HepG2 (cell line): ENCODE data around the gene ARMC3. TPM values are rescaled to one million over a fixed set of nuclear protein-coding genes. Genes with fewer than 3 reads are reported as not detected.

Source experiments
- ATAC-seq: fragments of 200-7000 bp; cut with Tn5 transposase; 3 replicates; pipeline ENCODE4 v1.9.1; 2020; ENCODE audit warnings: mild to moderate bottlenecking, moderate library complexity
- BruUV-seq: library from RNA; stranded (reverse); fragments of 400-500 nt; replicated peaks from 2 replicates; lab custom pipeline; 2021; lab: Mats Ljungman, UMichigan
- CTCF ChIA-PET: fragments of 300-600 bp; formaldehyde crosslinking; extraction: SDS; loops from one replicate; lab custom pipeline; 2021; ENCODE audit warnings: low total read pairs, inconsistent platforms, low intra/inter-chr PET ratio; lab: Yijun Ruan, JAX
- POLR2A ChIA-PET: fragments of 350-600 bp; sonication (Branson Sonifier 250); formaldehyde crosslinking; loops from one replicate; lab custom pipeline; 2020; ENCODE audit warnings: antibody characterized with exemption, inconsistent platforms; lab: Yijun Ruan, JAX
- DNase-seq: peaks from one replicate; pipeline ENCODE4 v3.0.0-alpha.2; 2015; ENCODE audit warnings: low spot score
- FAIRE-seq: peaks from 3 replicates; lab custom pipeline; 2011; peaks lifted over from hg19 to GRCh38; lab: Jason Lieb, UNC
- H2AFZ ChIP-seq: one replicate; pipeline ENCODE4 v1.6.1; 2011; ENCODE audit warnings: low read length, inconsistent platforms
- H3K27ac ChIP-seq: fragments of 300-600 bp; 3 replicates; pipeline ENCODE4 v1.8.0; 2011; ENCODE audit warnings: mixed run types, mild to moderate bottlenecking, mixed read lengths, low read length, inconsistent platforms; ENCODE audit not compliant: insufficient read depth; ENCODE audit errors: extremely low read length
- H3K27me3 ChIP-seq, 2 experiments: fragments of 200-600 bp in 1 of 2; 2 replicates in 1 of 2; 3 replicates in 1 of 2; pipeline versions ENCODE4 v1.6.0 to v1.8.0; 2011; ENCODE audit warnings: low read length in 2 of 2, mild to moderate bottlenecking in 2 of 2, moderate library complexity in 2 of 2, inconsistent platforms in 1 of 2; ENCODE audit not compliant: insufficient read depth in 2 of 2, control insufficient read depth in 1 of 2
- H3K36me3 ChIP-seq, 2 experiments: fragments of 200-600 bp in 1 of 2; replicated peaks in 1 of 2; 2 replicates in 1 of 2; 3 replicates in 1 of 2; pipeline versions ENCODE4 v1.5.1 to v1.8.0; 2011; ENCODE audit warnings: low read length in 2 of 2, inconsistent platforms in 1 of 2; ENCODE audit not compliant: insufficient read depth in 2 of 2, control insufficient read depth in 1 of 2
- H3K4me1 ChIP-seq: 2 replicates; pipeline ENCODE4 v1.5.1; 2012; ENCODE audit warnings: low read length, inconsistent platforms; ENCODE audit not compliant: insufficient read depth
- H3K4me2 ChIP-seq: 2 replicates; pipeline ENCODE4 v1.6.0; 2011; ENCODE audit warnings: low read depth, low read length, inconsistent platforms
- H3K4me3 ChIP-seq, 3 experiments: fragments of 200-600 bp in 1 of 3; sonication (generic), shearing (Covaris generic) in 1 of 3; replicated peaks in 1 of 3; 2 replicates each; pipeline ENCODE4 v1.5.1; 2011 to 2016; ENCODE audit warnings: low read length in 3 of 3, inconsistent platforms in 2 of 3, low read depth in 2 of 3, mild to moderate bottlenecking in 2 of 3, control low read depth in 1 of 3, mixed read lengths in 1 of 3; ENCODE audit not compliant: insufficient read depth in 1 of 3
- H3K79me2 ChIP-seq: one replicate; pipeline ENCODE4 v1.6.1; 2011; ENCODE audit warnings: low read length, inconsistent platforms; ENCODE audit not compliant: insufficient read depth
- H3K9ac ChIP-seq: 2 replicates; pipeline ENCODE4 v1.6.0; 2011; ENCODE audit warnings: mild to moderate bottlenecking, low read depth, low read length, inconsistent platforms; ENCODE audit not compliant: insufficient read depth
- H3K9me3 ChIP-seq: 2 replicates; pipeline ENCODE4 v1.5.1; 2012; ENCODE audit warnings: mild to moderate bottlenecking, low read length
- H4K20me1 ChIP-seq: 2 replicates; pipeline ENCODE4 v1.6.0; 2011; ENCODE audit warnings: inconsistent platforms, mild to moderate bottlenecking, low read length, moderate library complexity; ENCODE audit not compliant: insufficient read depth
- NR3C1 ChIP-seq: sonication (generic); formaldehyde crosslinking; IDR thresholded peaks from 2 replicates; pipeline ENCODE4 v1.4.0; 2020; ENCODE audit warnings: missing genetic modification reagents
- SAP130 ChIP-seq: IDR thresholded peaks from 2 replicates; pipeline ENCODE4 v1.6.1; 2016; ENCODE audit warnings: low read depth
- WGBS: methylation state at CpG from one replicate; pipeline ENCODE4 v1.1.6; 2017; ENCODE audit warnings: low lambda C conversion rate; 5-methylcytosine and 5-hydroxymethylcytosine counted together
- in situ Hi-C: cut with HindIII; loops from 2 replicates; pipeline ENCODE4 v1.10.0; 2017; ENCODE audit warnings: low pct_unique_long_range_greater_than_20kb; ENCODE audit not compliant: extremely low pct_ligation_motif_present
- intact Hi-C: fragments of 100-400 bp; cut with micrococcal nuclease; formaldehyde crosslinking; loops from one replicate; pipeline ENCODE4 v1.10.0; 2022; ENCODE audit not compliant: unreplicated experiment
- polyA plus RNA-seq, 8 experiments: library from polyadenylated mRNA; depleted of rRNA in 3 of 8; stranded (reverse) in 7 of 8; unstranded in 1 of 8; fragments of >200 nt; fragmentation: Illumina TruSeq in 4 of 8; extraction: Trizol in 4 of 8; gene quantifications; 2 replicates each; pipeline versions ENCODE4 v1.2.1 to v1.2.3, GENCODE V29; 2011 to 2016; ENCODE audit warnings: low read depth in 4 of 8, missing spikeins in 1 of 8, mixed read lengths in 1 of 8; ENCODE audit not compliant: insufficient read depth in 1 of 8
- total RNA-seq, 5 experiments: library from RNA; depleted of rRNA; stranded (reverse); fragments of >200 nt; fragmentation: Illumina TruSeq; extraction: Trizol; gene quantifications; 2 replicates each; pipeline ENCODE4 v1.2.3, GENCODE V29; 2016; ENCODE audit warnings: low read depth in 1 of 5
- TF ChIP-seq, protein P1 (sequence below): sonication (generic); formaldehyde crosslinking; IDR thresholded peaks from 2 replicates; pipeline ENCODE4 v1.4.0; 2020; ENCODE audit warnings: missing genetic modification reagents
- TF ChIP-seq, protein P2 (sequence below): sonication (generic); formaldehyde crosslinking; IDR thresholded peaks from 2 replicates; pipeline ENCODE4 v1.5.0; 2020; ENCODE audit warnings: missing genetic modification reagents, mild to moderate bottlenecking, borderline replicate concordance

ARMC3 gene
- total and polyA plus RNA-seq, 2 of the 13 experiments (the other 11 are each of a cell fraction or from before 2014, with no cell fraction given) = not detected

DNA sequence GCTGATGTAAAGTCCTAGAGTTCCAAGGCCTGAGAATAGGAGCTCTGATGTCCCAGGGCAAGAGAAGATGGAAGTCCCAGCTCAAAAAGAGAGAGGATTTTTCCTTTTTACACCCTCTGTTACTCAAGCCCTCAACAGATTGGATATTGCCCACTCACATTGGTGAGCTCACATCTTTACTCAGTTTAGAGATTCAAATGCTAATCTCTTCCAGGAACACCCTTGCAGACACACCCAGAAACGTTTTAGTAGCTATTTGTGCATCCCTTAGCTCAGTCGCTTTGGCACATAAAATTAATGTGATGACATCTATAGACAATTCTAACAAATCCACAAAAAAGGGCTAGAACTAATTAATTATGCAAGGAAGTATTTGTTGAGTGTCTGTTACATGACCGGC lies 27.1 kb downstream of the ARMC3 start:
- intact Hi-C loops (no loop called here), in situ Hi-C loops (no loop called here)
- H4K20me1 ChIP-seq = no peaks in the 10 kb centered on the region
- FAIRE-seq (no peak), ATAC-seq (no peak), DNase-seq (no peak)
- TF ChIP-seq, protein P1, sequence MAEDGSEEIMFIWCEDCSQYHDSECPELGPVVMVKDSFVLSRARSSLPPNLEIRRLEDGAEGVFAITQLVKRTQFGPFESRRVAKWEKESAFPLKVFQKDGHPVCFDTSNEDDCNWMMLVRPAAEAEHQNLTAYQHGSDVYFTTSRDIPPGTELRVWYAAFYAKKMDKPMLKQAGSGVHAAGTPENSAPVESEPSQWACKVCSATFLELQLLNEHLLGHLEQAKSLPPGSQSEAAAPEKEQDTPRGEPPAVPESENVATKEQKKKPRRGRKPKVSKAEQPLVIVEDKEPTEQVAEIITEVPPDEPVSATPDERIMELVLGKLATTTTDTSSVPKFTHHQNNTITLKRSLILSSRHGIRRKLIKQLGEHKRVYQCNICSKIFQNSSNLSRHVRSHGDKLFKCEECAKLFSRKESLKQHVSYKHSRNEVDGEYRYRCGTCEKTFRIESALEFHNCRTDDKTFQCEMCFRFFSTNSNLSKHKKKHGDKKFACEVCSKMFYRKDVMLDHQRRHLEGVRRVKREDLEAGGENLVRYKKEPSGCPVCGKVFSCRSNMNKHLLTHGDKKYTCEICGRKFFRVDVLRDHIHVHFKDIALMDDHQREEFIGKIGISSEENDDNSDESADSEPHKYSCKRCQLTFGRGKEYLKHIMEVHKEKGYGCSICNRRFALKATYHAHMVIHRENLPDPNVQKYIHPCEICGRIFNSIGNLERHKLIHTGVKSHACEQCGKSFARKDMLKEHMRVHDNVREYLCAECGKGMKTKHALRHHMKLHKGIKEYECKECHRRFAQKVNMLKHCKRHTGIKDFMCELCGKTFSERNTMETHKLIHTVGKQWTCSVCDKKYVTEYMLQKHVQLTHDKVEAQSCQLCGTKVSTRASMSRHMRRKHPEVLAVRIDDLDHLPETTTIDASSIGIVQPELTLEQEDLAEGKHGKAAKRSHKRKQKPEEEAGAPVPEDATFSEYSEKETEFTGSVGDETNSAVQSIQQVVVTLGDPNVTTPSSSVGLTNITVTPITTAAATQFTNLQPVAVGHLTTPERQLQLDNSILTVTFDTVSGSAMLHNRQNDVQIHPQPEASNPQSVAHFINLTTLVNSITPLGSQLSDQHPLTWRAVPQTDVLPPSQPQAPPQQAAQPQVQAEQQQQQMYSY (CRISPR knock-in tag) = no peak
- TF ChIP-seq, protein P2, sequence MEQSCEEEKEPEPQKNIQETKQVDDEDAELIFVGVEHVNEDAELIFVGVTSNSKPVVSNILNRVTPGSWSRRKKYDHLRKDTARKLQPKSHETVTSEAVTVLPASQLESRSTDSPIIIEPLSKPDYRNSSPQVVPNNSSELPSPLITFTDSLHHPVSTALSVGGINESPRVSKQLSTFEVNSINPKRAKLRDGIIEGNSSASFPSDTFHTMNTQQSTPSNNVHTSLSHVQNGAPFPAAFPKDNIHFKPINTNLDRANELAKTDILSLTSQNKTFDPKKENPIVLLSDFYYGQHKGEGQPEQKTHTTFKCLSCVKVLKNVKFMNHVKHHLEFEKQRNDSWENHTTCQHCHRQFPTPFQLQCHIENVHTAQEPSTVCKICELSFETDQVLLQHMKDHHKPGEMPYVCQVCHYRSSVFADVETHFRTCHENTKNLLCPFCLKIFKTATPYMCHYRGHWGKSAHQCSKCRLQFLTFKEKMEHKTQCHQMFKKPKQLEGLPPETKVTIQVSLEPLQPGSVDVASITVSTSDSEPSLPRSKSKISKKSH = no peak
- TF ChIP-seq NR3C1 (no peak), SAP130 (CRISPR knock-in tag) (no peak)
- H2AFZ ChIP-seq = no peak overlapping the region
- no peaks in the 10 kb centered on the region; the same call in 1 of the 2 replicates for H3K9me3 ChIP-seq
- H3K9ac ChIP-seq = no peak overlapping the region
- BruUV-seq = no TSS peak
- ChIA-PET POLR2A (no interaction called here), CTCF (no interaction called here)
- WGBS = 36% methylated on average over 3 of the region's 3 CpGs
- no peak overlapping the region for H3K4me3 ChIP-seq
- H3K4me1 ChIP-seq = peaks cover 19% of the 10 kb centered on the region
- no peak overlapping the region for H3K27ac ChIP-seq
- no peaks in the 10 kb centered on the region for H3K27me3 ChIP-seq
- H3K36me3 ChIP-seq = no peaks in the 10 kb centered on the region
- H3K4me2 ChIP-seq = no peak overlapping the region
- no peaks in the 10 kb centered on the region for H3K79me2 ChIP-seq
